ENCODE results near the gene IL2RA. TPM values are rescaled to one million over a fixed set of nuclear protein-coding genes. Genes with fewer than 3 reads are reported as not detected.

Gene IL2RA
- total RNA-seq, 1 donor from 2014 or later = 1,254 TPM

DNA sequence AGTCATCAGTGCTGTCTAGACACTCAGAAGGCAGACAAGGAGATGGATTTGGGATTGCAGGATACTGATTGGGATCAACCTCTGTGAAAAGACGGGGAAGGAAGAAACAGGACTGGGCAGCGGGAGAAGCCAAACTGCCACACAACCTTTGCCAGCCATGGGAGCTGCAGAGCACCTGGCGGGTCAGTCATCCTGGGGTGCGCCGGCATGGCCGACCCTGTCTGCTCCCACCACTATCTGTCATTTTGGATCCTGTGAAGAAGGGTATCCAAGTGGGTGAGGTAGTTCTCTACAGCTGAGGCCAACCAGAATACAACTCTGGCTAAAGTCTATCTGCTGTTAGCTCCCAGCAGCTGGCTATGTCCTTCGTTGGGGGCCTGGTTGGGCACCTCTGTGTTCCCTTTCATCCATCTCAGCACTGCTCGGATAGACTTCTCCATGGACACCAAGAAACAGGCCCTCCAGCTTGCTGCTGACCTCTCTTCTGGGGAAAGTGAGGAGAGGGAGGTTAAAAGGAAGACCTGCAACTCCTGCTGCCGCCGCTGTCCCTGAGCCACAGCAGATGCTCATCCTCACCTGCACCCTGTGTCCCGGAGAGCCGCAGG is 15.0 kb upstream of the IL2RA start:
- H3K4me1 Mint-ChIP-seq (ENCODE audit: low read depth) = peaks cover 52% of the 10 kb centered on the region
- no peak for DNase-seq (ENCODE audit: low spot score)

DNA sequence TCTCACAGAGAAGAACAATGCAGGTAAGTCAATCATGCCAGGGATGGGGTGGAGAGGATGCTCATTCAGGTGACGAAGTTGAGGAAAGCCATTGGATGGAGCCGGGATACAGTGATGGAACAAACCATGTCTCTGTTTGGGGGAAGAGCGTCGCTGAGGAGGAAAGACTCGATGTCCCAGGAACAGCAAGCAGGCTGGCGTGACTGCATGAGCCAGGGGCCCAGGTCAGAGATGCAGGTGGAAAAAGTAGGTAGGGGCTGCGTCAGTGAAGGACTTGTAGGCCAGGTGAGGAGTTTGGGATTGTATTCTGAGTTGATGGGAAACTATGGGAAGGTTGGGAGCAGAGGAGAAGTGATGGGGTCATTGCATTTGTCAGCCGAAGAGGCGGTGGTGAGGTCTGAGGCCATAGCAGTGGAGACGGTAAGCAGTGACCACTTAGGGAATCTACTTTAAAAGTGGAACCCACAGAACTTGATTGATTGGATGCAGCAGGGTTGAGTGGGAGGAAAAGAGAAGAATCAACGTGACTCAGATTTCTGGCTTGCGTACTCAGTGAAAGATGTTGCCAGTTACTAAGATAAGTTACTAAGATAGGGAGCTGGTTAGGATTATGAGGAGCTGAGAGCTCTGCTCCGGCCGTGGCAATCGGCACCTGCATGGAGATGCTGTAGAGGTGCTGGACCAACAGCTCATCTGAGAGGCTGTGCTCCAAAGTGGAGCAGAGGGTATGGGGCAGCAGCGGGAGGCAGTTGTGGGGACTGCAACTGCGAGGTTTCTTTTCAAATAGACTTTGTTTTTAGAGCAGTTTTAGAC is 12.5 kb upstream of the IL2RA start:
- Mint-ChIP-seq H3K36me3 (ENCODE audit: low read depth) (peaks cover 6% of the 10 kb centered on the region), H3K4me1 (ENCODE audit: low read depth) (peaks cover 63% of the 10 kb centered on the region), H3K4me3 (peak overlapping the region; percentile 43), H3K27ac (peak overlapping the region; percentile 41), H3K27me3 (ENCODE audit: insufficient read depth) (no peaks in the 10 kb centered on the region), H3K9me3 (no peaks in the 10 kb centered on the region)
- intact Hi-C loops (cut with micrococcal nuclease) = no loop called here
- no peak for DNase-seq (ENCODE audit: low spot score)

More for the DNA sequence above, 15.0 kb upstream of the IL2RA start:
- H3K9me3 Mint-ChIP-seq = peaks cover 7% of the 10 kb centered on the region
- intact Hi-C loops (cut with micrococcal nuclease) = no loop called here
- H3K27me3 Mint-ChIP-seq (ENCODE audit: insufficient read depth) = no peaks in the 10 kb centered on the region
- peaks cover 7% of the 10 kb centered on the region for H3K36me3 Mint-ChIP-seq (ENCODE audit: low read depth)
- H3K27ac Mint-ChIP-seq = no peak overlapping the region
- H3K4me3 Mint-ChIP-seq = no peak overlapping the region

DNA sequence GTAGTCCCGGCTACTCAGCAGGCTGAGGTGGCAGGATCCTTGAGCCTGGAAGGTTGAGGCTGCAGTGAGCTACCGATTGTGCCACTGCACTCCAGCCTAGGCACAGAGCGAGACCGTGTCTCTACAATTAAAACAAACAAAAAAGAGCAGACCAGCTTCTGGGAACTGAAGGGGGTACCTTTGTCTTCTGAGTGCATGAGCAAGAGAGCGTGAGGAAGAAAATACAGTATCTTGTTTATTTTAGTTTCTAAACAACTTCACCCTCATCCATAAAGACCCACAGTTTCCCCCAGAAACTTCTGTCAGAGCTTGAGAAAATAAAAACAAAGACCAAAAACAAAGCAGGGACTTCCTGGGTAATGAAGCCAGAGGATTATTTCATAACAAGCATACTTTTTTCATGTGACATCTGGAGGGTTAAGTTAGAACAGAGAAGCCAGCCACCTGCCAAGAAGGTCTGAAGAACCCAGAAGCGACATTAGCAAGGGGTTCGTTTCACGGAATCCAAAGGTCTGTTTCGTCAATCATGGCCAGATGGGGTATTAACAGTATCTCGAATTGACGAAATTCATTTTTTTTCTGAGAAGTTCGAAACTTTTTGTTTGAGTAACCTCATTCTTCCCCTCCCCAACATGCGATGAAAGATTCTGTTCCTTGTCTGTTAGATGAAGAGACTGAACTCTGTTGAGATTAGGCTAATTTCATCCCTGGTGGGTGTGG is 10.2 kb upstream of the IL2RA start:
- intact Hi-C loops (cut with micrococcal nuclease) = loop anchor here (1.0 kb wide), 1 partner anchor 20 kb away; no protein-coding TSS in a partner anchor
- Mint-ChIP-seq H3K4me3 (peak overlapping the region; percentile 59), H3K27me3 (ENCODE audit: insufficient read depth) (no peaks in the 10 kb centered on the region), H3K36me3 (ENCODE audit: low read depth) (peaks cover 6% of the 10 kb centered on the region), H3K4me1 (ENCODE audit: low read depth) (peaks cover 80% of the 10 kb centered on the region), H3K27ac (peak overlapping the region; percentile 97), H3K9me3 (no peaks in the 10 kb centered on the region)
- peak; percentile 29 for DNase-seq (ENCODE audit: low spot score)

DNA sequence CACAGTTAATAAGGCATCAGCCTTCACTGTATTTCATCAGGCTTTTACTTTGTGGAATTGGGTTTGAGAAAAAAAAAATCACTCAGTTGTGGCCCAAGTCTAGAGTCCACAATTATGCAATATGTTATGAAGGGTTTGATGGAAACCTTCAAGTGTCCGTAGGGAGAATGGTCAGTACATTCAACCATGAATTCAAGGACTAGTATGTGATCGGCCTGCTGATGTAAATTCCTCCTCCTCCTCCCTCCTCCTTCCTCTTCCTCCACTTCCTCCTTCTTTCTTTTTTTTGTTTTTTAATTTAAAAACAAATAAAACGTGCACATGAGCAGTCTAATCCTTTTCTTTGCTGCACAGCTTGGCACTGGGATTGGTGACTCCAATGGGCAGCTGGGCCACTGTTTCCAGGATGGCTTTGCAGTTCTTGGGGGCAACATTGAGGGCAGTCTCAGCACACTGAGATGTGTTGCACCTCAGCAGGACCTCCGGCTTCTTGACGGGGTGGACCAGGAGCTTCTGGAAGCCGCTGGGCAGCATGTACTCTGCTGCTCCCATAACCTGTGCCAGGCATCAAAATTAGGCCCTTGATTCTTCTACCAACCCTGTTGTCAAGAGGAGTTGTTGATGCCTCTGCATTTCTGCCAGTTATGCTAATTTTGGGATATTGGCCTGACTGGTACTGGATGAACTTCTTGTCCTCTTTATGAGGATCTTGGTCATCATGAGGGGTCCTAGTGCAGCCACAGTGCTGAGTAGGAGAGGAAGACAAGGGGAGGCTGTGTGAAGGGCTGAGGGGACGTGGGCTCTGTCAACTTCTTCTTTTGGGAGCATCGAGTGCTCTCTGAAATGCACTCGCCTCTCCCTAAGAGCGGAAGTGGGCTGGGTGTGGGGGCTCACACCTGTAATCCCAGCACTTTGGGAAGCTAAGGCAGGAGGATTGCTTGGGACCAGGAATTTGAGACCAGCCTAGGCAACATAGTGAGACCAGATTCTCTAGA is 9.3 kb upstream of the IL2RA start:
- intact Hi-C loops (cut with micrococcal nuclease) = loop anchor here (1.0 kb wide), 1 partner anchor 19 kb away; no protein-coding TSS in a partner anchor
- H3K9me3 Mint-ChIP-seq = no peaks in the 10 kb centered on the region
- peak overlapping the region; percentile 80 for H3K4me3 Mint-ChIP-seq
- H3K4me1 Mint-ChIP-seq (ENCODE audit: low read depth) = peaks cover 87% of the 10 kb centered on the region
- H3K27me3 Mint-ChIP-seq (ENCODE audit: insufficient read depth) = no peaks in the 10 kb centered on the region
- no peak for DNase-seq (ENCODE audit: low spot score)
- peaks cover 6% of the 10 kb centered on the region for H3K36me3 Mint-ChIP-seq (ENCODE audit: low read depth)
- peak overlapping the region; percentile 97 for H3K27ac Mint-ChIP-seq

DNA sequence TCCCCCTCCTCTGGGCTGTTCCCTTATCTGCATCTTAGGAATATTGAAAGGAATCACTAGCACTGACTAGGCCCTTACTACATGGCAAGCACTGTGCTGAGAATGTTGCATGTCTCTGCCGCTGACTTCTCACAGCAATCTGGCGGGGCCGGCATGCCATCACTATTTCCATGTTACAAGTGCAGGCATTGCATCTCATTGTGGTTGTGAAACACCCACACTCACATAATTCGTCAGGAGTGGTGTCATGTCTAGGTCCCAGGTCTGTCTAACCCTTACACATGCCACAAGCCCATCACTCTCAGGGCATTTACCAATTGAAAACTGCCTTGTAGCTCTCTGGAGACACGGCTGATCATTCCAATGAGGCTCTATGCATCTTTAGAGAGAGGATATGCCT is 8.5 kb upstream of the IL2RA start:
- intact Hi-C loops (cut with micrococcal nuclease) = loop anchor here (1.0 kb wide), 3 partner anchors 8 to 13 kb away; partner anchors contain the start of gene IL2RA
- peak overlapping the region; percentile 80 for H3K4me3 Mint-ChIP-seq
- peak overlapping the region; percentile 97 for H3K27ac Mint-ChIP-seq
- H3K9me3 Mint-ChIP-seq = no peaks in the 10 kb centered on the region
- peaks cover 95% of the 10 kb centered on the region for H3K4me1 Mint-ChIP-seq (ENCODE audit: low read depth)
- H3K27me3 Mint-ChIP-seq (ENCODE audit: insufficient read depth) = no peaks in the 10 kb centered on the region
- H3K36me3 Mint-ChIP-seq (ENCODE audit: low read depth) = peaks cover 6% of the 10 kb centered on the region
- no peak for DNase-seq (ENCODE audit: low spot score)

DNA sequence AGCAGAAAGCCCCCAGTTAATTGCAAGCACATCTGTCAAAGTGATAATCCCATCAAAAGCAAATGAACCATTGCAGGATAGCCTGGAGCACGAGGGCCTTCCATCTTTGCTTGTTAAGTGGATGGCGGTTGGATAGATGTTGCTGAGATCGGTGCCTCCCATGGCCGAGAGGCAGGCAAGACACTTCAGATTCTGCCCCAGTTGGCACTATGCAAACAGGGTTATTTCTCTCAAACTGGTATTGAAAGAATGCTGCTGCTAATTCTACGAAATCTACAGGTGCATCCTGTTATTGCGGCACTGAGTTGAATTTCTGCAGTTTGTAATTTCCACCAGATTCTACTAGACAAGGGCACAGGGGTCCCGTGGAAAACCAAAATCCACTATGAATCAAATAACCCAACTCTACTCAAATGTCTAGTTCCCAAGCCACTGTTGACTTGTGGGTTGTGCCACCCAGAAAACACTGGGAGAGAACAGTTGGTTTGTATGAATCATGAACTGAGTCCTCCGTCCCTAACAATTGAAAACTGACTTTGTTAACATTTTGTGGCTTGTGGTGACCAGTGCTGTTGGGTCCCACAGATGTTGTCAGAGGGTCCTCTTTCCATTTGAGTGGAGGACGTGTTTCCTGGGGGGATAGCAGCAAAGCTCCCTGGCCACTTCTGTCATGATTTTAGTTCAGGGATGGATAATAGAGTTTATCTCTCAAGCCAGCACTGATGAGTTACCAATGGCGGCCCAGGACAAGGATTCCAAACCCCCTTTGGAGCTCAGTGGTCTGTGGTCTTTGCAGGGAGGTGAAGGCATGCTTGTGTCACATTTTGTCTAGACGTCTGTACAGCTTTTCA is 7.1 kb upstream of the IL2RA start:
- no peak for DNase-seq (ENCODE audit: low spot score)
- H3K27me3 Mint-ChIP-seq (ENCODE audit: insufficient read depth) = no peaks in the 10 kb centered on the region
- intact Hi-C loops (cut with micrococcal nuclease) = loop anchor here (1.0 kb wide), 1 partner anchor 18 kb away; no protein-coding TSS in a partner anchor
- H3K9me3 Mint-ChIP-seq = peaks cover 3% of the 10 kb centered on the region
- H3K36me3 Mint-ChIP-seq (ENCODE audit: low read depth) = peaks cover 6% of the 10 kb centered on the region
- peak overlapping the region; percentile 76 for H3K4me3 Mint-ChIP-seq
- peaks cover 98% of the 10 kb centered on the region for H3K4me1 Mint-ChIP-seq (ENCODE audit: low read depth)
- H3K27ac Mint-ChIP-seq = peak overlapping the region; percentile 97

DNA sequence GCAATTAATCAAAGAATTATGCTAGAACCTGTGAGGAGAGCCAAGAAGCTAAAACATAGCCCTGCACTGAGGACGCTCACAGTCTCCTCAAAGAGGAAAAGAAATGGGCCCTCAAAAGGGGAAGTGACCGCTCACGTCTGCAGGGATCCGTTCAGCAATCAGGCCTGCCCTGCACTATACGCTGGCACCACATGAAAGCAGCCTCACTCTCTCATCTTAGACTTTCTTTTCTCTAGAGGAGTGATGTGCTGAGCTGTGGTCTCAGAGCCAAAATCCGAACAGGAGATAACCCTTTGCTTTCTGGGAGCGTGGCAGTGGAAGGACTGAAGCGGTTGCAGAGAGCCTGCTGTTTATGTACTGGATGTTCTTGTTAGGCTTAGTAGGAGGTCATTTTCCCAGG is 6.3 kb upstream of the IL2RA start:
- DNase-seq (ENCODE audit: low spot score) = no peak
- H3K27ac Mint-ChIP-seq = peak overlapping the region; percentile 97
- peaks cover 93% of the 10 kb centered on the region for H3K4me1 Mint-ChIP-seq (ENCODE audit: low read depth)
- H3K4me3 Mint-ChIP-seq = peak overlapping the region; percentile 76
- intact Hi-C loops (cut with micrococcal nuclease) = no loop called here
- no peaks in the 10 kb centered on the region for H3K27me3 Mint-ChIP-seq (ENCODE audit: insufficient read depth)
- peaks cover 4% of the 10 kb centered on the region for H3K36me3 Mint-ChIP-seq (ENCODE audit: low read depth)
- peaks cover 3% of the 10 kb centered on the region for H3K9me3 Mint-ChIP-seq

DNA sequence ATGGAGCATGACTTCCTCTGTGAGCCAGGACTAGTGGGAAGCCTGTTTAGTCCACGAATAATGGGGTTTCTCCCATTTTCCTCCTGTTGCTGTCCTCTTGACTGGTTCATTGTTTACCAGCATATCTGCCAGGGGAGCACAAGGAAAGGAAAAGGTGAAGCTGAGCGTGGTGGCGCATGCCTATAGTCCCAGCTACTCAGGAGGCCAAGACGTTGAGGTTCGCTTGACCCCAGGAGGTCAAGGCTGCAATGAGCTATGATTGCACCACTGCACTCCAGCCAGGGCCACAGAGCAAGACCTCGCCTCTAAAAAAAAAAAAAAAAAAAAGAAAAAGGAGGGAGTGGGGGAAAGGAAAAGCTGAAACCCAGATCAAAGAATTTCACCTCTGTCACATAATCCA is 5.8 kb upstream of the IL2RA start:
- peak overlapping the region; percentile 97 for H3K27ac Mint-ChIP-seq
- H3K27me3 Mint-ChIP-seq (ENCODE audit: insufficient read depth) = no peaks in the 10 kb centered on the region
- H3K4me3 Mint-ChIP-seq = peak overlapping the region; percentile 76
- DNase-seq (ENCODE audit: low spot score) = no peak
- peaks cover 3% of the 10 kb centered on the region for H3K9me3 Mint-ChIP-seq
- intact Hi-C loops (cut with micrococcal nuclease) = no loop called here
- H3K36me3 Mint-ChIP-seq (ENCODE audit: low read depth) = peaks cover 3% of the 10 kb centered on the region
- H3K4me1 Mint-ChIP-seq (ENCODE audit: low read depth) = peaks cover 89% of the 10 kb centered on the region

DNA sequence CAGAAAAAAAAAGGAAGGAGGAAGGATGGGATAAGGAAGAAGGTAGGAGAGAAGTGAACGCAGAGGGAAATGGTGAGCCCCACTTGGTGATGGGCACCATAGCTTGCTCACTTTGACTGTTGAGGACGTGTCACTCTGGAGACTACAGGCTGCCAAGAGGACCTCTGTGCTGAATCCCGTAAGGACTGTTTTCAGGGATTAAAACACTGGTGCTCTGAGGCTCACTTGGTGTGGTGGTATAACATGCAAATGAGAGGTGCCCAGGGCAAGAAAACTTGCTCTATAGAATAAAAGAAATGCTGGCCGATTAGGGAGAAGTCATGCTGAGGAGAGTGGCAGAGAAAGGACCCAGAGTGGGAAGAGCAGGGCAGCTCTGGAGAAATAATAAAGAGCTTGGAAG is 5.3 kb upstream of the IL2RA start:
- Mint-ChIP-seq H3K36me3 (ENCODE audit: low read depth) (peaks cover 3% of the 10 kb centered on the region), H3K4me1 (ENCODE audit: low read depth) (peaks cover 83% of the 10 kb centered on the region), H3K27ac (peak overlapping the region; percentile 97), H3K9me3 (peaks cover 3% of the 10 kb centered on the region), H3K27me3 (ENCODE audit: insufficient read depth) (no peaks in the 10 kb centered on the region), H3K4me3 (peak overlapping the region; percentile 51)
- no peak for DNase-seq (ENCODE audit: low spot score)
- intact Hi-C loops (cut with micrococcal nuclease) = no loop called here

DNA sequence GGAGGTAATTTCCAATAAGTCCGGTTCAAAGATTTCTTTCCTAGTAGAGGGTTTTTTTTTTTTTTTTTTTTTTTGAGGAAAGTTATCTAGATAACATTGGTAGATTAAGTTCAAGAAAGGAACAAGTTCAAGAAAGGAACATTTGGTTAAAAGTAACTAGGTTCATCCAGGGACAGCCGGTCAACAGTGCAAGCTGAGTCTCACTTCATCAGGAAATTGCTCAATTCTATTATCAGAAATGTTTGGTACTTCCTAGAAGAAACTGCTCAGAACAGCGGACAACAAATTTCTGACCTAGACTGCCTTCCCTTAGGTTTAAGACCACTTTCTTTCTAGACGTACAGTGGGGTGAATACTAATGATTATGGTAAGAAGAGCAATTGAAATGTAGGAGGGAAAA is 3.7 kb upstream of the IL2RA start:
- peaks cover 10% of the 10 kb centered on the region for H3K36me3 Mint-ChIP-seq (ENCODE audit: low read depth)
- intact Hi-C loops (cut with micrococcal nuclease) = no loop called here
- peak overlapping the region; percentile 86 for H3K27ac Mint-ChIP-seq
- H3K4me3 Mint-ChIP-seq = peak overlapping the region; percentile 67
- peaks cover 3% of the 10 kb centered on the region for H3K9me3 Mint-ChIP-seq
- H3K4me1 Mint-ChIP-seq (ENCODE audit: low read depth) = peaks cover 67% of the 10 kb centered on the region
- no peaks in the 10 kb centered on the region for H3K27me3 Mint-ChIP-seq (ENCODE audit: insufficient read depth)
- DNase-seq (ENCODE audit: low spot score) = no peak

DNA sequence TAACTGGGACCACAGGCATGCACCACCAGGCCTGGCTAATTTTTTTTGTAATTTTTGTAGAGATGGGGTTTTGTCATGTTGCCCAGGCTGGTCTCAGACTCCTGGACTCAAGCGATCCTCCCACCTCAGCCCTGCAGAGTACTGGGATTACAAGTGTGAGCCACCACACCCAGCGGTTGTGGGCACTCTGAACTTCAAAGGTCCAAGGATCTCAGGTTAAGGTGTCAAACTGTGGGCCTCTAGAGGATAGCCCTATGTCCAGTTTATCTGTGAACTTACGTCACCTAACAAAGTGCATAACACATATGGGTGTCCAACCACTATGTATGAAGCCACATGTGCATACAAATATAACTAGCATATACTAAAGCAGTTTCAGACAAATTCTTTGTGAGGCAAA is 3.2 kb upstream of the IL2RA start:
- intact Hi-C loops (cut with micrococcal nuclease) = no loop called here
- no peaks in the 10 kb centered on the region for H3K27me3 Mint-ChIP-seq (ENCODE audit: insufficient read depth)
- peaks cover 3% of the 10 kb centered on the region for H3K9me3 Mint-ChIP-seq
- peaks cover 63% of the 10 kb centered on the region for H3K4me1 Mint-ChIP-seq (ENCODE audit: low read depth)
- peak overlapping the region; percentile 86 for H3K27ac Mint-ChIP-seq
- peak overlapping the region; percentile 43 for H3K4me3 Mint-ChIP-seq
- peaks cover 11% of the 10 kb centered on the region for H3K36me3 Mint-ChIP-seq (ENCODE audit: low read depth)
- DNase-seq (ENCODE audit: low spot score) = no peak
